KMS-11 (cell line): ENCODE data around the gene KAT2A.

Experiments used
- H2AFZ ChIP-seq: fragments of 200-600 bp; sonication (generic); 2 replicates; pipeline ENCODE4 v1.6.1; 2016; ENCODE audit warnings: antibody characterized with exemption, mixed run types, low read depth
- H3K27ac ChIP-seq: fragments of 200-600 bp; sonication (generic); 2 replicates; pipeline ENCODE4 v1.6.1; 2016; ENCODE audit warnings: mild to moderate bottlenecking, mixed run types
- H3K27me3 ChIP-seq: fragments of 200-600 bp; sonication (generic); 2 replicates; pipeline ENCODE4 v1.6.1; 2017; ENCODE audit warnings: mild to moderate bottlenecking, low read depth, mixed run types, moderate library complexity; ENCODE audit not compliant: insufficient read depth
- H3K36me3 ChIP-seq: fragments of 200-600 bp; sonication (generic); 2 replicates; pipeline ENCODE4 v1.6.1; 2017; ENCODE audit warnings: mild to moderate bottlenecking, mixed run types; ENCODE audit not compliant: insufficient read depth
- H3K4me1 ChIP-seq: fragments of 200-600 bp; sonication (generic); 2 replicates; pipeline ENCODE4 v1.6.1; 2016; ENCODE audit warnings: mild to moderate bottlenecking, low read depth, mixed run types; ENCODE audit not compliant: poor library complexity, severe bottlenecking
- H3K4me2 ChIP-seq: fragments of 200-600 bp; sonication (generic); 2 replicates; pipeline ENCODE4 v1.7.0; 2016; ENCODE audit warnings: mild to moderate bottlenecking, mixed run types
- H3K4me3 ChIP-seq: fragments of 200-600 bp; sonication (generic); IDR thresholded peaks from 2 replicates; pipeline ENCODE4 v1.6.1; 2017; ENCODE audit warnings: low read depth, low read length, mixed read lengths; ENCODE audit not compliant: insufficient read depth
- H3K79me2 ChIP-seq: fragments of 200-600 bp; sonication (generic); 2 replicates; pipeline ENCODE4 v1.6.1; 2016; ENCODE audit warnings: low read depth, mixed run types; ENCODE audit not compliant: insufficient read depth
- H3K9ac ChIP-seq: fragments of 200-600 bp; sonication (generic); 2 replicates; pipeline ENCODE4 v1.6.1; 2016; ENCODE audit warnings: mild to moderate bottlenecking, mixed run types
- H4K20me1 ChIP-seq: fragments of 200-600 bp; sonication (generic); 2 replicates; pipeline ENCODE4 v1.6.1; 2016; ENCODE audit warnings: mild to moderate bottlenecking, mixed run types; ENCODE audit not compliant: insufficient read depth
- CTCF ChIP-seq: fragments of 200-600 bp; sonication (generic); conservative IDR thresholded peaks from 2 replicates; pipeline ENCODE4 v1.6.1; 2017; ENCODE audit warnings: low read depth, mild to moderate bottlenecking, antibody characterized with exemption, low read length, moderate library complexity, mixed read lengths

The KAT2A gene

GRCh38 chr17:42087042-42087701, 34.0 kb downstream of the KAT2A start:
- H3K27ac ChIP-seq: no peak overlapping the region
- no peak overlapping the region for H3K4me2 ChIP-seq
- H3K79me2 ChIP-seq: no peaks in the 10 kb centered on the region
- no peaks in the 10 kb centered on the region for H3K36me3 ChIP-seq
- no peak overlapping the region for H3K4me3 ChIP-seq
- H2AFZ ChIP-seq: no peak overlapping the region
- no peaks in the 10 kb centered on the region for H3K27me3 ChIP-seq
- H3K4me1 ChIP-seq: no peaks in the 10 kb centered on the region
- no peaks in the 10 kb centered on the region for H4K20me1 ChIP-seq
- TF ChIP-seq CTCF: no peak
- no peak overlapping the region for H3K9ac ChIP-seq

GRCh38 chr17:42081516-42082129, 39.5 kb downstream of the KAT2A start:
- H3K36me3 ChIP-seq: no peaks in the 10 kb centered on the region
- no peak for TF ChIP-seq CTCF
- H3K27me3 ChIP-seq: no peaks in the 10 kb centered on the region; the same call in 1 of the 2 replicates
- H3K9ac ChIP-seq: no peak overlapping the region
- no peaks in the 10 kb centered on the region for H3K4me1 ChIP-seq
- H4K20me1 ChIP-seq: no peaks in the 10 kb centered on the region
- no peak overlapping the region for H3K4me3 ChIP-seq
- H3K27ac ChIP-seq: no peak overlapping the region
- H3K4me2 ChIP-seq: no peak overlapping the region
- no peaks in the 10 kb centered on the region for H3K79me2 ChIP-seq
- H2AFZ ChIP-seq: no peak overlapping the region

- Histone ChIP-seq H3K4me3 (no peak overlapping the region), H4K20me1 (no peaks in the 10 kb centered on the region), H3K9ac (no peak overlapping the region), H3K4me1 (no peaks in the 10 kb centered on the region), H3K36me3 (no peaks in the 10 kb centered on the region), H3K79me2 (no peaks in the 10 kb centered on the region), H3K27me3 (no peaks in the 10 kb centered on the region; the same call in 1 of the 2 replicates), H3K4me2 (no peak overlapping the region), H2AFZ (no peak overlapping the region), H3K27ac (no peak overlapping the region)
- no peak for TF ChIP-seq CTCF
These were observed 41.6 kb downstream of the KAT2A start for GRCh38 chr17:42079541-42079940.

- Histone ChIP-seq H3K36me3 (no peaks in the 10 kb centered on the region), H3K27me3 (no peaks in the 10 kb centered on the region; the same call in 1 of the 2 replicates), H3K27ac (no peak overlapping the region), H3K4me2 (no peak overlapping the region), H2AFZ (no peak overlapping the region), H4K20me1 (no peaks in the 10 kb centered on the region), H3K79me2 (no peaks in the 10 kb centered on the region), H3K9ac (no peak overlapping the region), H3K4me3 (no peak overlapping the region), H3K4me1 (no peaks in the 10 kb centered on the region)
- no peak for TF ChIP-seq CTCF
These were observed 42.6 kb downstream of the KAT2A start for GRCh38 chr17:42078396-42079043.
